NB4 (cell line): ENCODE measurements around the gene BBS9.

Experiments
- DNase-seq: peaks from one replicate; pipeline ENCODE4 v3.0.0; 2010; ENCODE audit warnings: low read depth
- H3K4me3 ChIP-seq: one replicate; pipeline ENCODE4 v1.5.1; 2011; ENCODE audit warnings: mild to moderate bottlenecking, low read depth, low read length, moderate library complexity
- MYC ChIP-seq: IDR thresholded peaks from 2 replicates; pipeline ENCODE4 v1.6.1; 2011; ENCODE audit warnings: low read depth, low read length
- POLR2A ChIP-seq: IDR thresholded peaks from 2 replicates; pipeline ENCODE4 v1.6.1; 2011; ENCODE audit warnings: mild to moderate bottlenecking; ENCODE audit not compliant: insufficient read length; ENCODE audit errors: extremely low read depth
- TF ChIP-seq, protein P1 (sequence below): IDR thresholded peaks from 2 replicates; pipeline ENCODE4 v1.6.1; 2011; ENCODE audit warnings: low read depth, low read length
- TF ChIP-seq, protein P2 (sequence below): IDR thresholded peaks from one replicate; pipeline ENCODE4 v1.5.1; 2012; ENCODE audit warnings: low read depth, low read length

Gene BBS9

DNA sequence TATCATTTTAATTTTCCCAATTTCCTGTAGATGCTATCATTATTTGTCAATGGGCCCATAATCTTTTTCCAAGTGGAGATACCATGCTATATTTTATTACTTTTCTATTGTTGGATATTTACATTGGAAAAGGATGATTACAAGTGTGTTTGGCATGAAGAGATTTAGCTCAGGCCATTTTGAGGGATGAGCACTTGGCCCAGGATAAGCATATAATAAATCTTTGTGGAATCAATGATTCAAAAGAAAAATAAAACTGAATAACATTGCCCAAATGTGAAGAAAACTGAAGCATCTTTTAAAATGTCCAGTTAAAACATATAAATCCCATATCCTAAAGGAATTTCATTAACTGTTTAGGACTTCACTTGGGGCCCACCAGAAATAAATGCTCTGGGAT, 515.1 kb downstream of the BBS9 start:
- DNase-seq, result no peak
- TF ChIP-seq, protein P1, sequence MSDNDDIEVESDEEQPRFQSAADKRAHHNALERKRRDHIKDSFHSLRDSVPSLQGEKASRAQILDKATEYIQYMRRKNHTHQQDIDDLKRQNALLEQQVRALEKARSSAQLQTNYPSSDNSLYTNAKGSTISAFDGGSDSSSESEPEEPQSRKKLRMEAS, result no peak
- TF ChIP-seq POLR2A, result no peak
- TF ChIP-seq, protein P2, sequence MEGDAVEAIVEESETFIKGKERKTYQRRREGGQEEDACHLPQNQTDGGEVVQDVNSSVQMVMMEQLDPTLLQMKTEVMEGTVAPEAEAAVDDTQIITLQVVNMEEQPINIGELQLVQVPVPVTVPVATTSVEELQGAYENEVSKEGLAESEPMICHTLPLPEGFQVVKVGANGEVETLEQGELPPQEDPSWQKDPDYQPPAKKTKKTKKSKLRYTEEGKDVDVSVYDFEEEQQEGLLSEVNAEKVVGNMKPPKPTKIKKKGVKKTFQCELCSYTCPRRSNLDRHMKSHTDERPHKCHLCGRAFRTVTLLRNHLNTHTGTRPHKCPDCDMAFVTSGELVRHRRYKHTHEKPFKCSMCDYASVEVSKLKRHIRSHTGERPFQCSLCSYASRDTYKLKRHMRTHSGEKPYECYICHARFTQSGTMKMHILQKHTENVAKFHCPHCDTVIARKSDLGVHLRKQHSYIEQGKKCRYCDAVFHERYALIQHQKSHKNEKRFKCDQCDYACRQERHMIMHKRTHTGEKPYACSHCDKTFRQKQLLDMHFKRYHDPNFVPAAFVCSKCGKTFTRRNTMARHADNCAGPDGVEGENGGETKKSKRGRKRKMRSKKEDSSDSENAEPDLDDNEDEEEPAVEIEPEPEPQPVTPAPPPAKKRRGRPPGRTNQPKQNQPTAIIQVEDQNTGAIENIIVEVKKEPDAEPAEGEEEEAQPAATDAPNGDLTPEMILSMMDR, result no peak
- no peak for TF ChIP-seq MYC
- H3K4me3 ChIP-seq, result no peak overlapping the region

GRCh38 chr7:33645104-33645503, 515.7 kb downstream of the BBS9 start:
- TF ChIP-seq, protein P2, result no peak
- no peak for TF ChIP-seq POLR2A
- TF ChIP-seq, protein P1, result no peak
- no peak for DNase-seq
- no peak overlapping the region for H3K4me3 ChIP-seq

GRCh38 chr7:33646166-33646565, 516.8 kb downstream of the BBS9 start:
- H3K4me3 ChIP-seq, result no peak overlapping the region
- no peak for DNase-seq
- TF ChIP-seq POLR2A, result no peak

GRCh38 chr7:33646891-33647391, 517.6 kb downstream of the BBS9 start:
- TF ChIP-seq, protein P1, result no peak
- no peak for TF ChIP-seq POLR2A
- TF ChIP-seq, protein P2, result no peak
- no peak for TF ChIP-seq MYC
- no peak overlapping the region for H3K4me3 ChIP-seq
- DNase-seq, result no peak

DNA sequence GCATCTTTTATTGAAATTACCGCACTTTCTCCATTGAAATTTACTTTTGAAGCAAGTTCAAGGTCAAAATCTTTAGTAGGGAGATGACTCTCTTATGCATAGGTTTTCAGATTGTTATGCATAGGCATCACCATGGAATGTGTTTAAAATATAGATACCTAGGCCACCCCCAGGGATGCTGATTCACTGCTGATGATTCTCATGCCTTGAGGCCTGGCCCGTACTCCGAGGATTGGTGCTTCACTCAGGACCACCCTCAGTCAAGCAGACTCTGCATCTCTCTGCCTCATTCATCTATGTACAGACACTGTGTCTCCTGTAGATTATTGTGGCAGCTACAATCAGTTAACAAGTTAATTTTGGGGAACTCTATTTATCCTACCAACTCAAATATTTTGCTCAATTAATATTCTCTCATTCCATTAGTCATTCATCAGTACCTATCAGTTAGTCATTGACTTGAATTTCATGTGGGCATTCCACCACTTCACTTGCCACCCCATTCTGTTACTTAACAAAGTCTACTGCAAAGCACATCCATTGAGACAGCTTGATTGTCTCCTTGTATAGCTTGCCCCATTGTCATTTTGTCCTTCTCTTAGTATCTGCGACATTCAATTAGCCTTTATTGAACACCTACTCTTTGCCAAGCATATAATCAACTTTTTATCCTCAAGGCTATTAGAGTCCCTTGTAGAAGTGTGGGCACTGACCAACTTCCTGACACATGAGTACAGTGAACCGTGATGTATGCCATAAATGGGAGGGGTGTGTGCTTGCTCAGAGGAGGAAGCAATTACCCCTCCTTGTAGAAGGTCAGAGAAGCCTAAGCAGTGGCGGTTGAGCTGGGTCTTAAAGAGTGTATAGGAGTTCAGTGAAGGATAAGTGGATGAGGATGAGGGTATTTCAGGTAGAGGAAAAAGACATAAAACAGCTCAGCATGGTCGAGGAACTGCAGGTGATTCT, 520.4 kb downstream of the BBS9 start:
- DNase-seq, result no peak
- TF ChIP-seq, protein P1, result no peak
- no peak for TF ChIP-seq MYC
- TF ChIP-seq, protein P2, result no peak
- TF ChIP-seq POLR2A, result no peak

GRCh38 chr7:33650828-33651227, 521.5 kb downstream of the BBS9 start:
- TF ChIP-seq, protein P1, result no peak
- TF ChIP-seq POLR2A (no peak), MYC (no peak)
- TF ChIP-seq, protein P2, result no peak
- no peak overlapping the region for H3K4me3 ChIP-seq
- DNase-seq, result no peak

More for the DNA sequence above, 520.4 kb downstream of the BBS9 start:
- no peak overlapping the region for H3K4me3 ChIP-seq
